GM10248 (cell line): ENCODE measurements around the gene BICRA.

Source experiments
- CTCF ChIA-PET: fragments of 300-600 bp; sonication (Branson Sonifier 250); formaldehyde crosslinking; extraction: SDS; loops from one replicate; lab custom pipeline; 2021; ENCODE audit warnings: antibody characterized with exemption; lab: Yijun Ruan, JAX
- POLR2A ChIA-PET: fragments of 350-650 bp; sonication (Branson Sonifier 250); formaldehyde crosslinking; extraction: SDS; loops from one replicate; lab custom pipeline; 2020; ENCODE audit warnings: antibody characterized with exemption; lab: Yijun Ruan, JAX
- DNase-seq: peaks from one replicate; pipeline ENCODE4 v3.0.0; 2012; ENCODE audit errors: extremely low spot score
- TF ChIP-seq, protein P1 (sequence below): IDR thresholded peaks from 2 replicates; pipeline ENCODE4 v1.5.1; 2012; ENCODE audit warnings: mild to moderate bottlenecking, low read depth; ENCODE audit errors: extremely low read depth, missing control alignments, control extremely low read depth

The BICRA gene

DNA sequence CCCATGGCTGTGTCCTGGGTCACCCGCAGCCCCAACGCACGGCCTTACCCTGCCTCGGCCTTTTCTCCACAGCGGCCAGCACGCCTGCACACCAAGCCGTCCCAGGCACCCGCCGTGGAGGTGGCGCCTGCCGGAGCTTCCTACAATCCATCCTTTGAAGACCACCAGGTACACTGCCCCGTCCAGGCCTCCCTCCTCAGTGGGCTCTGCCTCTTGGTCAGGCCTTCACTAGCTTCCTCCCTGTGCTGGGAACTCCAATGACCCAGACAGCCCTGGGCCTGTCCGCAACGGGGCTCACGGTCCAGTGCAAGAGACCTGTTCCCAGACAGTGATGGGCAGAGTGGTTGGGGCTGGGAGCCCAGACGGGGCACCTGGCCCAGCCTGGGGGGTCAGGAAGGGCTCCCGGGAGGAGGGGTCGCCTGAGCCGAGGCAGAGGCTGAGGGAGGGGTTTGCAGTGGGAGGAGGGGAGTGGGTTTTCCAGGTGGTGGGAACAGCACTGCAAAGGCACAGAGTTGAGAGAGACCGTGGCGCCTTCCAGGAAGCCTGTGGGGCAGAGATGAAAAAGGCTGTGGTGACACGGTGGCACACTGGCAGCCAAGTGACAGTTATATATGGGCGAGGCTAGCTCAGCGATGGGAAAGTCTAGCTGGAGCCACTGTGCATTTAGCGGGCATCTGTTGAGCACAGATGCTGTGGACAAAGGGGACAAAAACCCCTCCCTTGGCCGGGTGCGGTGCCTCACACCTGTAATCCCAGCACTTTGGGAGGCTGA lies 143.7 kb downstream of the BICRA start:
- POLR2A ChIA-PET: interaction anchor here (0.5 to 0.6 kb wide), 2 partner anchors 174 to 445 kb away, joined by 3 to 5 read pairs; no protein-coding TSS in a partner anchor
- TF ChIP-seq, protein P1, sequence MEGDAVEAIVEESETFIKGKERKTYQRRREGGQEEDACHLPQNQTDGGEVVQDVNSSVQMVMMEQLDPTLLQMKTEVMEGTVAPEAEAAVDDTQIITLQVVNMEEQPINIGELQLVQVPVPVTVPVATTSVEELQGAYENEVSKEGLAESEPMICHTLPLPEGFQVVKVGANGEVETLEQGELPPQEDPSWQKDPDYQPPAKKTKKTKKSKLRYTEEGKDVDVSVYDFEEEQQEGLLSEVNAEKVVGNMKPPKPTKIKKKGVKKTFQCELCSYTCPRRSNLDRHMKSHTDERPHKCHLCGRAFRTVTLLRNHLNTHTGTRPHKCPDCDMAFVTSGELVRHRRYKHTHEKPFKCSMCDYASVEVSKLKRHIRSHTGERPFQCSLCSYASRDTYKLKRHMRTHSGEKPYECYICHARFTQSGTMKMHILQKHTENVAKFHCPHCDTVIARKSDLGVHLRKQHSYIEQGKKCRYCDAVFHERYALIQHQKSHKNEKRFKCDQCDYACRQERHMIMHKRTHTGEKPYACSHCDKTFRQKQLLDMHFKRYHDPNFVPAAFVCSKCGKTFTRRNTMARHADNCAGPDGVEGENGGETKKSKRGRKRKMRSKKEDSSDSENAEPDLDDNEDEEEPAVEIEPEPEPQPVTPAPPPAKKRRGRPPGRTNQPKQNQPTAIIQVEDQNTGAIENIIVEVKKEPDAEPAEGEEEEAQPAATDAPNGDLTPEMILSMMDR: no peak
- CTCF ChIA-PET: interaction anchor here (2.0 kb wide), 1 partner anchor 13 kb away, joined by 7 read pairs; no protein-coding TSS in a partner anchor

More for the DNA sequence above, 143.7 kb downstream of the BICRA start:
- DNase-seq: no peak
